Common myeloid progenitor, CD34-positive (primary cell): ENCODE data around the gene CCDC85C.

Source experiments
- CTCF ChIA-PET: fragments of 350-600 bp; sonication (Branson Sonifier 250); formaldehyde crosslinking; loops from one replicate; lab custom pipeline; 2021; ENCODE audit warnings: antibody characterized with exemption; lab: Charles Lee
- POLR2A ChIA-PET: fragments of 350-600 bp; sonication (Branson Sonifier 250); formaldehyde crosslinking; loops from one replicate; lab custom pipeline; 2021; ENCODE audit warnings: antibody characterized with exemption; lab: Charles Lee
- DNase-seq, 3 donors: peaks; one replicate each; pipeline versions ENCODE4 v3.0.0 to v3.0.0-alpha.2; 2013
- H3K27ac ChIP-seq, 2 experiments: 1 replicate in 1 of 2; 2 replicates in 1 of 2; pipeline ENCODE4 v1.7.0; 2013; ENCODE audit warnings: inconsistent platforms in 2 of 2, low read length in 2 of 2, mild to moderate bottlenecking in 2 of 2, low read depth in 1 of 2, moderate library complexity in 1 of 2; ENCODE audit not compliant: severe bottlenecking in 2 of 2, insufficient read depth in 1 of 2, poor library complexity in 1 of 2
- H3K27me3 ChIP-seq, 5 experiments: replicated peaks in 2 of 5; 1 replicate in 3 of 5; 2 replicates in 2 of 5; pipeline versions ENCODE4 v1.6.1 to v1.7.0; 2013; ENCODE audit warnings: low read length in 4 of 5, mild to moderate bottlenecking in 2 of 5, moderate library complexity in 2 of 5, inconsistent platforms in 1 of 5; ENCODE audit not compliant: insufficient read depth in 5 of 5, control insufficient read depth in 4 of 5
- H3K36me3 ChIP-seq, 4 experiments: 1 replicate in 2 of 4; 2 replicates in 2 of 4; pipeline versions ENCODE4 v1.6.1 to v1.7.0; 2013; ENCODE audit warnings: low read length in 3 of 4, control low read depth in 1 of 4, mild to moderate bottlenecking in 1 of 4; ENCODE audit not compliant: control insufficient read depth in 4 of 4, insufficient read depth in 4 of 4
- H3K4me1 ChIP-seq, 4 experiments: 1 replicate in 3 of 4; 2 replicates in 1 of 4; pipeline versions ENCODE4 v1.6.1 to v1.7.1; 2013; ENCODE audit warnings: low read length in 3 of 4, mild to moderate bottlenecking in 3 of 4, control low read depth in 1 of 4, inconsistent platforms in 1 of 4, moderate library complexity in 1 of 4; ENCODE audit not compliant: control insufficient read depth in 4 of 4, insufficient read depth in 4 of 4; ENCODE audit errors: control extremely low read depth in 1 of 4
- H3K4me3 ChIP-seq, 7 experiments: 1 replicate in 4 of 7; 2 replicates in 3 of 7; pipeline versions ENCODE4 v1.5.1 to v1.7.0; 2013; ENCODE audit warnings: mild to moderate bottlenecking in 7 of 7, low read length in 6 of 7, moderate library complexity in 6 of 7, inconsistent platforms in 2 of 7, low read depth in 2 of 7, control low read depth in 1 of 7; ENCODE audit not compliant: insufficient read depth in 4 of 7, control insufficient read depth in 1 of 7; ENCODE audit errors: extremely low read depth in 1 of 7
- H3K9me3 ChIP-seq, 5 experiments: 1 replicate in 4 of 5; 2 replicates in 1 of 5; pipeline versions ENCODE4 v1.6.1 to v1.7.1; 2013; ENCODE audit warnings: low read length in 4 of 5, mild to moderate bottlenecking in 2 of 5, inconsistent platforms in 1 of 5, low read depth in 1 of 5, moderate library complexity in 1 of 5; ENCODE audit not compliant: control insufficient read depth in 4 of 5, insufficient read depth in 2 of 5; ENCODE audit errors: control extremely low read depth in 1 of 5
- WGBS: methylation state at CpG from one replicate; pipeline ENCODE4 v1.1.5; 2013; ENCODE audit not compliant: insufficient coverage; 5-methylcytosine and 5-hydroxymethylcytosine counted together

The CCDC85C gene

GRCh38 chr14:99575043-99576023 lies 28.7 kb downstream of the CCDC85C start:
- Histone ChIP-seq H3K27me3 (peaks cover 0 to 3% (median 0%) of the 10 kb centered on the region in 5 experiments), H3K27ac (no peak overlapping the region), H3K9me3 (no peaks in the 10 kb centered on the region), H3K4me3 (no peak overlapping the region), H3K36me3 (no peaks in the 10 kb centered on the region), H3K4me1 (no peaks in the 10 kb centered on the region)
- ChIA-PET POLR2A (no interaction called here), CTCF (interaction anchor here (1.4 to 1.5 kb wide), 3 partner anchors 11 to 53 kb away, joined by 3 to 5 read pairs (median 3); no protein-coding TSS in a partner anchor)
- 94% methylated on average over 20 of the region's 22 CpGs for WGBS
- DNase-seq, result peak in 1 of 3 donors; percentile 15

- H3K36me3 ChIP-seq, result no peaks in the 10 kb centered on the region
- no peaks in the 10 kb centered on the region for H3K4me1 ChIP-seq
- POLR2A ChIA-PET, result interaction anchor here (0.6 kb wide), 1 partner anchor 31 kb away, joined by 3 read pairs; no protein-coding TSS in a partner anchor
- no peak overlapping the region for H3K4me3 ChIP-seq
- peaks cover 0 to 4% (median 3%) of the 10 kb centered on the region in 5 experiments for H3K27me3 ChIP-seq
- DNase-seq, result no peak
- WGBS, result 93% methylated on average over 4 of the region's 11 CpGs
- no peak overlapping the region for H3K27ac ChIP-seq
- H3K9me3 ChIP-seq, result no peaks in the 10 kb centered on the region
- CTCF ChIA-PET, result no interaction called here
Measured at GRCh38 chr14:99574099-99574880, 29.7 kb downstream of the CCDC85C start.

GRCh38 chr14:99573436-99574098 lies 30.4 kb downstream of the CCDC85C start:
- H3K4me1 ChIP-seq, result peaks cover 0 to 5% (median 3%) of the 10 kb centered on the region in 4 experiments
- 96% methylated on average over 11 of the region's 15 CpGs for WGBS
- DNase-seq, result no peak
- peaks cover 0 to 4% (median 3%) of the 10 kb centered on the region in 5 experiments for H3K27me3 ChIP-seq
- H3K9me3 ChIP-seq, result no peaks in the 10 kb centered on the region
- no peak overlapping the region for H3K27ac ChIP-seq
- H3K36me3 ChIP-seq, result no peaks in the 10 kb centered on the region
- no peak overlapping the region for H3K4me3 ChIP-seq
- ChIA-PET CTCF (no interaction called here), POLR2A (interaction anchor here (0.6 kb wide), 1 partner anchor 30 kb away, joined by 3 read pairs; no protein-coding TSS in a partner anchor)

GRCh38 chr14:99573000-99573330 lies 31.0 kb downstream of the CCDC85C start:
- no peaks in the 10 kb centered on the region for H3K9me3 ChIP-seq
- ChIA-PET POLR2A (no interaction called here), CTCF (no interaction called here)
- no peak for DNase-seq
- WGBS, result 87% methylated on average over 15 of the region's 16 CpGs
- H3K4me3 ChIP-seq, result no peak overlapping the region
- H3K4me1 ChIP-seq, result peaks cover 0 to 8% (median 6%) of the 10 kb centered on the region in 4 experiments
- H3K27me3 ChIP-seq, result peaks cover 0 to 4% (median 3%) of the 10 kb centered on the region in 5 experiments
- no peak overlapping the region for H3K27ac ChIP-seq
- no peaks in the 10 kb centered on the region for H3K36me3 ChIP-seq

GRCh38 chr14:99572173-99572999 lies 31.6 kb downstream of the CCDC85C start:
- POLR2A ChIA-PET, result no interaction called here
- H3K9me3 ChIP-seq, result no peaks in the 10 kb centered on the region
- no peak overlapping the region for H3K4me3 ChIP-seq
- WGBS, result 98% methylated on average over 17 of the region's 18 CpGs
- H3K36me3 ChIP-seq, result no peaks in the 10 kb centered on the region
- CTCF ChIA-PET, result no interaction called here
- H3K27ac ChIP-seq, result no peak overlapping the region
- peaks cover 0 to 8% (median 6%) of the 10 kb centered on the region in 4 experiments for H3K4me1 ChIP-seq
- peaks cover 0 to 4% (median 3%) of the 10 kb centered on the region in 5 experiments for H3K27me3 ChIP-seq
- no peak for DNase-seq

- POLR2A ChIA-PET, result no interaction called here
- 73% methylated on average over 9 of the region's 10 CpGs for WGBS
Measured at GRCh38 chr14:99571303-99571986, 32.6 kb downstream of the CCDC85C start.

More at GRCh38 chr14:99571303-99571986, 32.6 kb downstream of the CCDC85C start:
- Histone ChIP-seq H3K27ac (no peak overlapping the region), H3K4me3 (no peak overlapping the region), H3K4me1 (peaks cover 0 to 8% (median 6%) of the 10 kb centered on the region in 4 experiments), H3K9me3 (no peaks in the 10 kb centered on the region), H3K36me3 (no peaks in the 10 kb centered on the region), H3K27me3 (peaks cover 0 to 10% (median 3%) of the 10 kb centered on the region in 5 experiments)
- DNase-seq, result no peak
- CTCF ChIA-PET, result no interaction called here
